ENCODE data around the gene TOP3A. TPM values are rescaled to one million over a fixed set of nuclear protein-coding genes. Genes with fewer than 3 reads are reported as not detected.

TOP3A gene
- total RNA-seq, 1 experiment from 2014 or later, result 31.3 TPM

DNA sequence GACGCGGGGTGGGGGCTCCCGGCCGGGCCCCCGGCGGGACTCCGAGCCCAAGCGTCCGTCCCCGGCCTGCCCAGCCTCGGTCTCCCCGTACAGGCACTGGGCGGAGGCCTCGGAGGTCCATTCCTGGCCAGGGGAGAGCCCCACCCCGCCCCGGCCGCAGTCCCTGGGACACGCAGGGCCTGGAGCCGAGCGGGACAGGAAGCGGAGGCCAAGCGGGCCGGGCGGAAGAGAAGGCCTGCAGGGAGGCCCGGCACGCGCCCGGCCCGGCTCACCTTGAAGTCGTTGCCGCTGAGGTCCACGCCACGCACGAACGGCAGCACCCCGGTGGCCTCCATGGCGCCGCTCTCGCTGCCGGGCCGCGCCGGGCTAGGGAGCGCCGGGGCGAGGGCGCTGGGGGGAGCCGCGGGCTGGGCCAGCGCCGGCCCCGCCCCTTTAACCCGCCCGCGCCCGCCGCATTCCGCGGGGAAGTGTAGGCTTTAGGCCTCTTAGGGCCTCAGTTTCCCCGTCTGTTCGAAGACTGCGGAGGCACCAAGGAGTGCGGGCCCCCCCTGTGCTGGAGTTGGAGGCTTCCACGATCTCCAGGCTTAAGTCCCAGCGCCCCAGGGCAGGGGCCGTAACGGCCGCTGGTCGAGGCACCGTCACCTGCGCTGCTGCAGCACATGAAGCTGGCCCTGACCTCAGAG is 56.3 kb downstream of the TOP3A start, which contains the start of gene FLII:
Gene FLII (minus strand): TSS at position 383 of the 683 bp plus-strand sequence. CDS start 48 bp downstream, at position 335.
- in situ Hi-C loops (cut with HindIII; ENCODE audit: low sequenced_read_pairs), result no loop called here
- DNase-seq (ENCODE audit: low spot score), result peak; percentile 65

DNA sequence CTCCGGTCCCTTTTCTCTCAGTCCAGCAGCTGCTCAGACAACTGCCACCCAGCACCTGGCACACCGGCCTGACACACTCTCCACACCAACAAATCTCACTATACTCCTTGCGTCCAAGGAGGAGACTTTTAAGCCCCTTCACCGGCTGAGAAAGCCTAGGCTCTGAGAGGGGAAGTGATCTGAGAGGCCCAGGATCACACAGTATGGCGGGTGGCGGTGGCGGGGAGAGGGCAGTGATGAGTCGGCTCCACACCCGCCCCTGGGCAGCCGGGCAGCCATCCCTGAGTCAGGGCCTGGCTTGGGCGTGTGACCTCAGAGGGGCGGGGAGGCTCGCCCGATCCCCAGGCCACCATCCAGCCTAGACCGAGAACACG is 56.8 kb downstream of the TOP3A start:
- in situ Hi-C loops (cut with HindIII; ENCODE audit: low sequenced_read_pairs), result no loop called here
- DNase-seq (ENCODE audit: low spot score), result peak; percentile 68

DNA sequence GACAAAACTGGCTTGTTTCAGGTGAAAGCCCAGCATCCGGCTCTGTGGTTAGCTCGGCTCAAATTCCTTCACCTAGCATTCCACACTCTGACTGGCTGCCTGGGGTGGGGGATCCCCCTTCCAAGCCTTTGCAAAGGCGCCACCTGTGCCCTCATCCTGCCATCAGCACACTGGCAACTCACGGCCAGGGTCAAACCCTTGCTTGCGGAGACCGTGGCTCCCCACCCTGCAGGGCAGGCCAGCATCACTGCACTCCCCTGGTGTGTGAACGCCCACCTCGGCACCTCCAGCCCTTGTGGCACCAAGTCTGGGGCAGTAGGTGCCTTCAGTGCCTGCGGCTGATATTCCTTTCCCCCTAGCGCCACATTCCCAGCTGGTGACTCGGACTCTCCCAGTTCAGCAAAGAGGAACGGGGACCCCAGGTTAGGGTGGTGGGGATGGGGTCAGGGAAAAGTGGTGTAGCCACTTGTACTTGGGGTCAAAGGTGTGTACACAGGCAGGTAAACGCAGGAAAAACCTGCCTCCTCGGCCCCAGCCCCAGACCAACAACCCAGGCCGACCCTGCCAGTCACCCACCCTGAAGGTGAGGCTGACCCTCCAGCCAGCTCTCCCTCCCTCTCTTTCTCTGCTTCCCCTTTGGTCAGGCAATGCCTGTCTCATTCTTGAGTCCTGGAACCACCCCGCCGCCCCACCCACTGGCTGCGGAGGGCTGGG is 57.4 kb downstream of the TOP3A start:
- in situ Hi-C loops (cut with HindIII; ENCODE audit: low sequenced_read_pairs), result no loop called here
- no peak for DNase-seq (ENCODE audit: low spot score)

DNA sequence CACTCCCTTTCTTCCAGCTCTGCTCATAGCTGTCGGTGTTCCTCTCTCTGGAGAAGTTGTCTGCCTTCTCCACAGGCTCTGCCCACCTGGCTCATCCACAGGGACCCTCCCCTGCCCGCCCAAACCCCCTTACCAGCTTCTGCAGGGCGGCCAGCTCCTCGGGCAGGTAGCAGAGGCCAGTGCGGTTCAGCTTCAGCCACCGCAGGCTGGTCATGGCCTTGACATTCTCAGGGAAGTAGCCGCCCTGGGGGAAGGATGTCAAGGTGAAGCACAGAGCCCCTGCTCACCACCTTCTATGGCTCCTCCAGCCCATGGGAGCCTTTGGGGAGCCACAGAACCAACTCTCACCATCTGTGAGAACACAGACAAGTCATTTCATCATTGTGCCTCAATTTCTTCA is 58.0 kb downstream of the TOP3A start:
- in situ Hi-C loops (cut with HindIII; ENCODE audit: low sequenced_read_pairs), result no loop called here
- no peak for DNase-seq (ENCODE audit: low spot score)

DNA sequence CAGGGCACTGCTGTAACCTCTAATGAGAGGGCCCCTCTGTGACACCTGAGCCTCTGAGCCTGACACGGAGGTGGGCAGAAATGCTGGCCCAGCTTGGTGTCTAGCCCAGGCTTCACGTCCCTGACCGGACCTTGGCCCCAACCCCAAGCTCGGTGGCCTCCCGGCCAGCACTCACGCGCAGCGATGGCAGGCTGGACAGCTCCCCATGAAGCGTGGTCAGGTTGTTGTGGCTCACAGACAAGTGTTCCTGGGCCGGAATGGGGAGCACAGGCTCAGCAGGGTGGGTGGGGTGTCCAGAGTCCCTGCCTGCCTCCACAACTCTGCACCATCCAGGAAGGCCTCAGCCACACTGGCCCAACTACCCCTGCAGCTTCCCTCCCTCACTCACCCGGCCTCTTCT is 58.4 kb downstream of the TOP3A start:
- in situ Hi-C loops (cut with HindIII; ENCODE audit: low sequenced_read_pairs), result no loop called here

DNA sequence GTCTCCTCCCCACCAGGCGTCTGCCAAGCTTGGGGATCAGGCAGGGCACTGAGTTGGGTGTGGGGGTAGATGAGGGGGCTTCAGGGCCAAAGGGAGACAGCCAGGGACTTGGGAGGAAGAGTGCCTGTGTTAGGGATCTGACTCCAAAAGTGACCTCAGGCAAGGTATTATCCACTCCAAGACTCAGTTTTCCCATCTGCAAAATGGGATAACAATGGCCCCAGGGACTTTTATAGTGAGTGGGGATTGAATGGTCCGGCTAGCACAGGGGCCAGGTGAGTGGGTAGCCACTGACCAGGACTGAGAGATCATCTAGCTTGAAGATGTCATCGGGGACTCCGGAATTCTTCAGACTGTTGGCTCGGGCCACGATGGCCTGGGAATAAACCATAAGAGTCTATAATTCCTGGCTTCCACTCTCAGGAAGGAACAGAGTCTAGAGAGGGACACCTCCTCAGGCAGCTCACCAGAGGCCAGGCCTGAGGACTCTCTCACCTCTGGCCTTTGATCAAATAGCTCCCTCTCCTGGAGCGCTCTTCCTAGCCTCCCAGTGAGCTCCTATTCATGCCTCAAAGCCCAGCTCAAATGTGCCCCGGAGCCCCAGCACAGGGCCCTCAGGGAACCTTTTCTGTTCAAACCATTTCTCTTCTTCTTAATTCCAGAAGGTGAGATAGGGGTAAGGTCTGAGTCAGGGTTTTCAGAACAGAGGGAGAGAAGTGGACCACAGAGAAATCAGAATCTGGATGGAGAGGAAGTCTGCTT is 59.7 kb downstream of the TOP3A start:
- in situ Hi-C loops (cut with HindIII; ENCODE audit: low sequenced_read_pairs), result no loop called here
- DNase-seq (ENCODE audit: low spot score), result no peak

More for the DNA sequence above, 58.4 kb downstream of the TOP3A start:
- DNase-seq (ENCODE audit: low spot score), result no peak

DNA sequence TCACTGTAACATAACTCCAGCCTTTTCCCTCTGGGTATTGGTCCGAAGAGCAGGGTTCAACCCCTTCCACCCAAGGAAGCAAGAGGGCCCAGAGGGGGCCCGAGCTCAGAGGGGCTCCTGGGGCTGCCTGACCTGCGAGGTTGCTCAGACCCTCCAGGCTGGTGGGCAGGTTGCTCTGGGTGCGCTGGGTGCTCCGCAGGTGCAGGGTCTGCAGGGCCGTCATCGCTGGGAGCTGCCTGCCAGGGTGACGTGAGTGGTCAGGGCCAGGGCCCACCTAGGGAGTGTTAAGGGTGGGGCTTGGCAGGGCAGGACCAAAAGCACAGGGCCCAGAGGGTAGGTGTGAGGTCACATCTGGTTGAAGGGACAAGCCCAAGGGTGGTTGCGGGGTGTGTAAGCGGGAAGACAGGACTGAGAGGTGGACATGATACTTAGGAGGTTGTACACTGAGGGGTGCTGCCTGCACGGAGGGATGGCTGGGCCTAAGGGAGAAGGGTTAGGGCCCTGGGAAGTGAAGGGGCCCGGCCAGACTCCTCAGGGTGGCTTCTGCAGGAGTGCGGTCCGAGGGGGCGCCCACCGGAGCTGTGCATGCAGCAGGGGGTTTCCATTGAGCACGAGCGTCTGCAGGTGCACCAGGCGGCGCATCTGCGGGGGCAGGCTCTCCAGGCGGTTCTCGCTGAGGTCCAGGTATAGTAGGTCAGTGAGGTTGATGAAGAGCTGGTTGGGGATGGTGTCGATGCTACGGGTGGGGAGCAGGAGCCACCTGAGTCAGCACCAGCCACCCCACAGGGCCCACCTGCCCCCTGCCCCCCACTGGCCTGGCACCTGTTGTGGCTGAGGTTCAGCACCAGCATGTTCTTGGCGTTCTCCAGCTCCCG is 60.6 kb downstream of the TOP3A start:
- in situ Hi-C loops (cut with HindIII; ENCODE audit: low sequenced_read_pairs), result no loop called here

DNA sequence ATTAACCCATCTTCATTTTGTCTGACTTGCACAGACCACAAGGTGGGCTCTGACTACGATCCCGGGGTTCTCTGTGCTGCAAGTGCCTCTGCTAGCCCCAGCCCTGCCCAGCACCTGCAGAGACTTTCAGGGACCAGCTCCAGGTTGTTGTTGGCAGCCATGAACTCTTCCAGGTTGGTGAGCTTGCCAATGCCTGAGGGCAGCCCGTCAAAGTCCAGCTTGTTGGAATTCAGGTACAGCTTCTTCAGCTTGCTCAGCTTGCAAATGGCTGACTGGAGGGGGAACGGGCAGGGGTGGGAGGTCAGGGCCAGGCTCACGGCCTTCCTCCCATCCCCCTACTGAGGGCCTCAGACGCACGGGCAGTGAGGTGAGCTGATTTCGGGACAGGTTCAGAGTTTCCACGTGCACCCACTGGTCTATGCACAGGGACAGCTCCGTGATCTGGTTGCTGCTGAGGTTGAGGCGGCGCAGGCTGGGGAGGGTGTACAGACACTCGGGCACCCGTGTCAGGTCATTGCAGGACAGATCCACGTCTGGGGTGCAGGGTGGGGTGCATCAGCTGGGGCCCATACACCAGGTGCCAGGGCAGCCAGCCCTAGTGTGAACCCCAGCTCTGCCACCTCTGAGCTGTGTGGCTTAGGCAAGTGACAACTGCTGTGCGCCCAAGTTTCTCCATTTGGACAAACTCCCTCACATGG is 61.5 kb downstream of the TOP3A start:
- in situ Hi-C loops (cut with HindIII; ENCODE audit: low sequenced_read_pairs), result no loop called here
- DNase-seq (ENCODE audit: low spot score), result no peak

More for the DNA sequence above, 60.6 kb downstream of the TOP3A start:
- DNase-seq (ENCODE audit: low spot score), result no peak

DNA sequence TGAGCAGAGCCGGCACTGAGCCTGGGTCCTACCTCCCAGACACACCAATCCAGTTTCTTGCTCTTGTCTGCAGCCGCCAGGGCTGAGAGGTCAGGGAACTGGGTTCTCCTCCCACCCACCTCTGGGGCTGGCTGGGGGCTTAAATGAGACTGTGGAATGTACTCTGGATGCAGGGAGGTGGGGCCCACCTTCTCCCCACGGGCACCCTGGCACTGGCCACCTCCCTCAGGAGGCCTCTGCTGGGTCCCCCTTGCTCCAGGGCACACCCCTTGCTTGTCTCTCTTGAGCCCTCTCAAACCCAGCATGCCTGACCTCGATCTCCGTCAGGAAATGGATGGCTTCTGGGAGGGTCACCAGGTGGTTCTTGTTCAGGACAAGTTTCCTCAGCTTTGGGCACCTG is 62.6 kb downstream of the TOP3A start:
- in situ Hi-C loops (cut with HindIII; ENCODE audit: low sequenced_read_pairs), result no loop called here
- no peak for DNase-seq (ENCODE audit: low spot score)

DNA sequence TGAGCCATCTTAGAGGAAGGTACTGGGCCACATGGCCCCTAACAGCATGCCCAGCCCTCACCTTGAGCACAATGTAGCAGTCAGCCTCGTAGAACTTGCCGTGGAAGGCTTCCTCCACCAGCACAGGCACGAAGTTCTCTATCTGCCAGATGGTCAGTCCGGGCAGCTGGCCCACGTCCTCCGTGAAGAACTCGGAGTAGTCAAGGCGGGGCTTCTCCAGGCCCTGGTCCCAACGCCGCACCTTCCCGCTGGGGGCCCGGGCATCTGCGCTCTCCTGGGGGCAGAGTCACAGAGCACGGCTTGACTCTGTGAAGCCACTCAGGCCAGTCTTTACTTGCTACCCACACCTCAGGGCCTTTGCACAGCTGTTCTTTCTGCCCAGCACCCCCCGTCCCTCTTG is 63.6 kb downstream of the TOP3A start:
- in situ Hi-C loops (cut with HindIII; ENCODE audit: low sequenced_read_pairs), result no loop called here
- DNase-seq (ENCODE audit: low spot score), result peak; percentile 65

DNA sequence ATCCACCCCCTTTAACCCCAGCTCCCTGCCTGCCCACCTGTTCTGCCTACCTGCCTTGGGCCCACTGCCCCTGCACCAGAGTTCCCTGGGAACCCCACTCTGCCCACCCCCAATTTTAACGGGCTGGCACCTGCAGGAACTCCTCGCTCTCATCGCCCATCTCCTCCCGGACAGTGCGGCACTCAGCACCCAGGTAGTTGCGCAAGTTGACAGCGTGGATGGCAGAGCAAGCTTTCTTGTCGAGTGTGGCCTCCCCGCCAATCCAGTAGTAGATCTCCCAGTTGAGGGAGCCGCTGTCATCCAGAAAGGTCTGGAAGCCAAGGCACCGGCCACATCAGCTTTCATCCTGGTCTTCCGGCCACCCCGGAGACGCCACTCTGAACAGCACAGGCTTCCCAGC is 64.1 kb downstream of the TOP3A start:
- in situ Hi-C loops (cut with HindIII; ENCODE audit: low sequenced_read_pairs), result no loop called here
- no peak for DNase-seq (ENCODE audit: low spot score)

DNA sequence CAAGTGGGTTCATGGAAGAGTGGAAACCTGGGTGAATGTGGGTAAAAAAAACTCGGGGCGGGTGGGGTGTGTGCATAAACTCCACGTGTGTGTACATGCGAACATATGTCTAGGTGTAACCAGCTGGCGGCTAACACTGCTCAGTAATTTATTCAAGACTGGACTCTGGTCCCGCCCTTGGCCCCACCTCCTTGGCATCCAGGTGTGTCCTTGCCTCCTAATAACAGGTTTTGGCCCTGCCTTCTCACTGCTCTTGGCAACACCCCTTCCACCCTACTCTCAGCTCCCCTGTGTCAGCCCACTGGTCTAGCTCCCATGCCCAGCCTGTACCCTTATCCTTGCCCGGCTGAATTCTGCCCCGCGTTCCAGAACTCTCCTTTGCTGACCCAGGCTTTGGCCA is 64.5 kb downstream of the TOP3A start:
- in situ Hi-C loops (cut with HindIII; ENCODE audit: low sequenced_read_pairs), result no loop called here

DNA sequence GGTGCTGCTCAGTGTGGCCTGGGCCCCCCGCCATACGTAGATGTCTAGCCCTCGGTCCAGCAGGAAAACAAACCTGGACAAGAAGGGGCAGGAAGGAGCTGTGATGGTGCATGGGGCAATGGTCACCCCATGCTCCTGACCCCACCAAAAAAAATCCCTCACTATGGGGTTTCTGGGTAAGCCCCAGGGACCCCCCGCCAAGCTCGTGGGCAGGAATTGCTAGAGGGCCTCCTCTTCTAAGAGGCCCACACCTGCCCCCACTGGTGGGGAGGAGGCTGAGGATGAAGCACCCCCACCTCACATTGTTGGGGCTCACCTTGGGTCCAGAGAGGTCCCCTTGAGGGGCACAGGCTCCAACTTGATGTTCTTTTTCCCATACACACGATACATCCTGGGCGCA is 66.0 kb downstream of the TOP3A start:
- in situ Hi-C loops (cut with HindIII; ENCODE audit: low sequenced_read_pairs), result no loop called here
- no peak for DNase-seq (ENCODE audit: low spot score)

More for the DNA sequence above, 64.5 kb downstream of the TOP3A start:
- no peak for DNase-seq (ENCODE audit: low spot score)

DNA sequence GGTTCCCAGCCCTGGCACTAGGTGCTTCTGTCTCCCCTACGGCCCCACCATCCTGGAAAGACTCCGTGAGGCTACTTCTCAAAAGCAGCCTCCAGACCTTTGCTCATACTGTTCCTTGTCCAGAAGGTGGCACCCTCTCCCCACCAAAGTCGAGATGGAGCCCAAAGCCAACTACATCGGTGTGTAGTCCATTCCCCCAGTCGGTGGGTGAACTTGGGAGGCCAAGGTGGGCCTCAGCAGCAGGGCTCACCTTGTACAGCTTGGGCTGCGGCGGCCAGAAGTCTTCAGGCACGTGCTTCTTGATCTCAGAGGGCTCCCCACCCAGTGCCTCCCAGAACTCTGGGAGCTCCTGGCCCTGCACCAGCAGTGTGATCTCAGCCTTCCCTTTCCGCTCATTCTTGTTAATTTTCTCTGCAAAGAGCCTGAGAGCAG is 66.5 kb downstream of the TOP3A start:
- in situ Hi-C loops (cut with HindIII; ENCODE audit: low sequenced_read_pairs), result no loop called here
- peak; percentile 84 for DNase-seq (ENCODE audit: low spot score)

DNA sequence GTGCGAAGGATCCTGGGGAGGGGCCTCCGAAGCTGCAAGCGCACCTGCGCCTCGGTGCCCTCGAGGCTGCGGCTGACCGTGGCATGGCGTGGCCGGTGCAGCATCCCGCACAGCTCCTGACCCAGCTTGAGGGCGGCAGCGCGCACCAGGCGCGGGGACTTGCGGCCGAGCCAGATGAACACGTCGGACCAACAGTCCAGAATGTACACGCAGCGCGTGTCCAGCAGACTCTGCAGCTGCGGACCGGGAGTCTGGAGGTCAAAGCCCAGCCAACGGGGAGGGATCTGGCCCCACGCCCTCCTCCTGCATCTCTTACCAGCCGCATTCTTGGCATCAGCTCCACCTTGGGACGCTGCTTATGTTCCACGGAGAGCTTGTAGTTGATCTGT is 67.2 kb downstream of the TOP3A start:
- no peak for DNase-seq (ENCODE audit: low spot score)
- in situ Hi-C loops (cut with HindIII; ENCODE audit: low sequenced_read_pairs), result no loop called here

DNA sequence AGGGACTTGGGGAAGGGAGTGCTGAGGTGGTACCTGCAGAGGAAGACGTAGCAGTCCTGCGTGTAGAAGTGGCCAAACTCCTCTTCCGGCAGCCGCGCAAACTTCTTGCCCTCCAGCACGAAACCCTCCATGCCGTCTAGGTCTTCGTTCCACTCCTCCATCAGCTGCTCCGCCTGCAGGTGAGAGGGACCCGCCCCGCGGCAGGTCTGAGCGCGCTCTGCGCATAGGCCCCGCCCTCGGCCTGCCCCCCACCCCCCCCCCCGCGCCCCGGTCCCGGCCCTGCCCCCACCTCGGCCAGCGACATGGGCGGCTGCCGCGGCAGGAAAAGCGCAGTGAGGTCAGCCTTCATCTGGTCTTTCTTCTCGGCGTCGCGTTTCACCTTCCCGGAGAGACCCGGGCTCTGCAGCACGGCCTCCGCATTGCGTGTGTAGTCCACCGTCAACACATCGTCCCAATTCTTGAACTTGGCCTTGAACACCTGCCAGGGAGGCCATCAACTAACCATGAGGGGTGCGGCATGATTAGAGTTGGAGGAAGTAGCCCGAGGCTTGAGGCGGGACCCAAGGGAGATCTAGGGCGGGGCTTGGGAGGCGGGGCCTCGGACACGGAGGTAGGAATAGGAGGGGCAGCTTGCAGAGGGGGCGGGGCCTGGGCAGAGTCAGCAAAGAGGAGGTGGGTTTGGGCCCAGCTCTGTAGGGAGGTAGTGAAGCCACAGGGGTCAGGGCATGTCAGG is 67.7 kb downstream of the TOP3A start:
- in situ Hi-C loops (cut with HindIII; ENCODE audit: low sequenced_read_pairs), result no loop called here
- DNase-seq (ENCODE audit: low spot score), result no peak

DNA sequence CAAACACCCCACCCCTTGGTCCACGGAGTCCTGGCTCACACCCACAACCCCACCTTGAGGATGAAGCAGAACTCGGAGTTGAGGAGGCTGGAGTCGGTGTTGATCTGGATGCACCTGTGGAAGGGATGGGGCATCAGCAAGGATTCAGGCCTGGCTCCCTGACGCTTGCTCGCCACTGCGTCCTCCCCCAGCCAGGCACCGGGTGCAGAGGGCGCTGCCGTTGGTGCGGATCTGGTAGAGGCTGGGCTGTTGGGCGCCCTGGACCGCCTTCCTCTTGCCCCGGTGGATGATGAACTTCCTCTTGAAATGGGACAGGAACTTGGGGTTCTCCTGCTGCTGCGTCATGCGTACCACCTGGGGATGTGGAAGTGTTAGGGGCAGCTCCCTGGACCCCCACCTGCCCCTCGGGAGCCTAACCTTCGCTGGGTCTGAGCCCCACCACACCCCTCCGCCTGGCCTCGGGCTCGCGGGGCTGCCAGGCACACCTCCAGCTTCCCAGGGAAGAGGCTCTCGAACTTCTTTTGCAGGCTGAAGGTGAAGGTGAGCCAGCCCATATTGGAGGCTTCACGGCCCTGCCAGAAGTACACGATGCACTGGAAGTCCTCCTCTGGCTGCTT is 68.6 kb downstream of the TOP3A start:
- no peak for DNase-seq (ENCODE audit: low spot score)
- in situ Hi-C loops (cut with HindIII; ENCODE audit: low sequenced_read_pairs), result no loop called here
